Spinal cord (tissue), 10 donors: ENCODE results near the gene TAS2R3. TPM values are rescaled to one million over a fixed set of nuclear protein-coding genes. Genes with fewer than 3 reads are reported as not detected.
"Not testable (repeated sequence)": the region's sequence is repeated elsewhere in the genome, so short reads cannot be mapped to it uniquely, and the experiment has no call there.

ENCODE experiments used
- DNase-seq, 6 donors: peaks; one replicate each; pipeline versions ENCODE4 v3.0.0 to v3.0.0-alpha.2; 2013 to 2015; ENCODE audit warnings: low spot score in 6 of 6, low read depth in 4 of 6
- H3K27ac ChIP-seq: one replicate; pipeline ENCODE4 v1.5.1; 2013; ENCODE audit warnings: low read depth, low read length, control low read depth
- H3K27me3 ChIP-seq: one replicate; pipeline ENCODE4 v1.6.1; 2013; ENCODE audit warnings: low read length; ENCODE audit not compliant: control insufficient read depth, insufficient read depth
- H3K36me3 ChIP-seq: one replicate; pipeline ENCODE4 v1.6.1; 2013; ENCODE audit warnings: low read length; ENCODE audit not compliant: control insufficient read depth, insufficient read depth
- H3K4me1 ChIP-seq: one replicate; pipeline ENCODE4 v1.6.1; 2013; ENCODE audit warnings: low read length; ENCODE audit not compliant: control insufficient read depth, insufficient read depth
- H3K4me3 ChIP-seq: one replicate; pipeline ENCODE4 v1.5.1; 2013; ENCODE audit warnings: low read depth, low read length, control low read depth
- H3K9me3 ChIP-seq: one replicate; pipeline ENCODE4 v1.6.1; 2013; ENCODE audit warnings: low read length; ENCODE audit not compliant: control insufficient read depth, insufficient read depth
- WGBS: methylation state at CpG from one replicate; pipeline ENCODE4 v1.1.5; 2013; ENCODE audit warnings: missing lambda C conversion rate; ENCODE audit not compliant: insufficient coverage; 5-methylcytosine and 5-hydroxymethylcytosine counted together
- polyA plus RNA-seq, 2 donors: library from polyadenylated mRNA; unstranded; fragments of 120-200 nt; gene quantifications; one replicate each; pipeline ENCODE4 v1.2.1, GENCODE V29; 2013; ENCODE audit not compliant: insufficient read length in 2 of 2
- total RNA-seq, 2 donors: library from RNA; depleted of rRNA in 1 of 2; stranded (reverse); fragments of 120-200 nt in 1 of 2; fragments of >200 nt in 1 of 2; gene quantifications; one replicate each; pipeline versions ENCODE4 v1.2.3 to v1.2.4, GENCODE V29; 2013 to 2014
- donor health status: healthy.

The TAS2R3 gene
- total and polyA plus RNA-seq, 4 donors = 0.33 to 5.7 (median 2.0) TPM

- Histone ChIP-seq H3K9me3 (no peaks in the 10 kb centered on the region), H3K27ac (peak within 1 kb of the TSS; percentile 78), H3K4me1 (peaks cover 9% of the 10 kb centered on the region), H3K4me3 (peak within 1 kb of the TSS; percentile 96), H3K36me3 (peaks cover 4% of the 10 kb centered on the region), H3K27me3 (no peaks in the 10 kb centered on the region)
- under 1% methylated on average over 41 of the region's 46 CpGs for WGBS
- DNase-seq = peak; percentile 91 to 99 (median 94)
Observed at GRCh38 chr7:141737836-141738591, 25.9 kb upstream of the TAS2R3 start, which contains the start of gene SSBP1. Gene SSBP1, plus strand, starts transcription at chr7:141738358. Its CDS starts 809 bp downstream, at chr7:141739167.

- H3K4me1 ChIP-seq = peaks cover 9% of the 10 kb centered on the region
- H3K4me3 ChIP-seq = peak overlapping the region; percentile 96
- no peak for DNase-seq
- peak overlapping the region; percentile 78 for H3K27ac ChIP-seq
- H3K36me3 ChIP-seq = peaks cover 6% of the 10 kb centered on the region
- WGBS = 0% methylated on average over 2 of the region's 6 CpGs
- H3K27me3 ChIP-seq = no peaks in the 10 kb centered on the region
- no peaks in the 10 kb centered on the region for H3K9me3 ChIP-seq
Observed at GRCh38 chr7:141738592-141739013, 25.3 kb upstream of the TAS2R3 start.

GRCh38 chr7:141739250-141739649 is 24.6 kb upstream of the TAS2R3 start:
- Histone ChIP-seq H3K4me1 (peaks cover 9% of the 10 kb centered on the region), H3K9me3 (no peaks in the 10 kb centered on the region)
- WGBS = 100% methylated on average over 1 of the region's 3 CpGs

GRCh38 chr7:141742229-141742628 is 21.7 kb upstream of the TAS2R3 start:
- Histone ChIP-seq H3K36me3 (peaks cover 12% of the 10 kb centered on the region), H3K27ac (no peak overlapping the region), H3K4me3 (no peak overlapping the region), H3K4me1 (peaks cover 7% of the 10 kb centered on the region), H3K9me3 (no peaks in the 10 kb centered on the region), H3K27me3 (no peaks in the 10 kb centered on the region)
- no peak for DNase-seq
- no CpG with 5 or more reads among the region's 1 CpG for WGBS

More at GRCh38 chr7:141739250-141739649, 24.6 kb upstream of the TAS2R3 start:
- peaks cover 6% of the 10 kb centered on the region for H3K36me3 ChIP-seq
- peak overlapping the region; percentile 96 for H3K4me3 ChIP-seq
- H3K27ac ChIP-seq = no peak overlapping the region
- no peaks in the 10 kb centered on the region for H3K27me3 ChIP-seq
- no peak for DNase-seq

GRCh38 chr7:141744131-141744530 is 19.8 kb upstream of the TAS2R3 start:
- H3K4me3 ChIP-seq = no peak overlapping the region
- H3K9me3 ChIP-seq = no peaks in the 10 kb centered on the region
- no peaks in the 10 kb centered on the region for H3K27me3 ChIP-seq
- no peaks in the 10 kb centered on the region for H3K4me1 ChIP-seq
- 90% methylated on average over 2 of the region's 2 CpGs for WGBS
- no peak overlapping the region for H3K27ac ChIP-seq
- H3K36me3 ChIP-seq = peaks cover 12% of the 10 kb centered on the region
- no peak for DNase-seq

- Histone ChIP-seq H3K4me1 (no peaks in the 10 kb centered on the region), H3K4me3 (no peak overlapping the region), H3K9me3 (peaks cover 2% of the 10 kb centered on the region), H3K36me3 (peaks cover 17% of the 10 kb centered on the region), H3K27ac (no peak overlapping the region), H3K27me3 (no peaks in the 10 kb centered on the region)
- no CpG with 5 or more reads among the region's 2 CpGs for WGBS
- DNase-seq = no peak
Observed at GRCh38 chr7:141748396-141748795, 15.5 kb upstream of the TAS2R3 start.

- DNase-seq = not testable (repeated sequence)
- peaks cover 11% of the 10 kb centered on the region for H3K36me3 ChIP-seq
Observed at GRCh38 chr7:141751904-141752303, 12.0 kb upstream of the TAS2R3 start.

GRCh38 chr7:141752634-141753033 is 11.3 kb upstream of the TAS2R3 start:
- Histone ChIP-seq H3K4me1 (no peaks in the 10 kb centered on the region), H3K27ac (no peak overlapping the region), H3K27me3 (no peaks in the 10 kb centered on the region), H3K4me3 (no peak overlapping the region), H3K36me3 (peaks cover 11% of the 10 kb centered on the region), H3K9me3 (peaks cover 2% of the 10 kb centered on the region)
- WGBS = 95% methylated on average over 8 of the region's 13 CpGs
- DNase-seq = no peak

More at GRCh38 chr7:141751904-141752303, 12.0 kb upstream of the TAS2R3 start:
- H3K4me3 ChIP-seq, H3K27me3 ChIP-seq, H3K9me3 ChIP-seq, H3K27ac ChIP-seq, H3K4me1 ChIP-seq: not testable (repeated sequence)
- 96% methylated on average over 5 of the region's 10 CpGs for WGBS

- Histone ChIP-seq H3K4me1 (no peaks in the 10 kb centered on the region), H3K36me3 (peaks cover 16% of the 10 kb centered on the region), H3K4me3 (no peak overlapping the region), H3K27me3 (no peaks in the 10 kb centered on the region), H3K9me3 (peaks cover 2% of the 10 kb centered on the region), H3K27ac (no peak overlapping the region)
- no peak for DNase-seq
- WGBS = 86% methylated on average over 3 of the region's 6 CpGs
Observed at GRCh38 chr7:141754939-141755338, 9.0 kb upstream of the TAS2R3 start.

- not testable (repeated sequence) for H3K27ac ChIP-seq, DNase-seq, H3K27me3 ChIP-seq, H3K36me3 ChIP-seq, H3K4me1 ChIP-seq, H3K9me3 ChIP-seq, H3K4me3 ChIP-seq
- WGBS = no CpG with 5 or more reads among the region's 3 CpGs
Observed at GRCh38 chr7:141770083-141770583, 6.2 kb downstream of the TAS2R3 start.
